HCT116 (cell line): ENCODE data around the gene PCDHB4. TPM values are rescaled to one million over a fixed set of nuclear protein-coding genes. Genes with fewer than 3 reads are reported as not detected.
"Not testable (repeated sequence)": the region's sequence is repeated elsewhere in the genome, so short reads cannot be mapped to it uniquely, and the experiment has no call there.

ENCODE experiments used
- ATAC-seq: fragments of 200-7000 bp; cut with Tn5 transposase; 2 replicates; pipeline ENCODE4 v1.9.1; 2020; ENCODE audit warnings: mild to moderate bottlenecking, moderate library complexity
- BruUV-seq: library from RNA; stranded (reverse); fragments of 400-500 nt; replicated peaks from 2 replicates; lab custom pipeline; 2021; lab: Mats Ljungman, UMichigan
- CTCF ChIA-PET: fragments of 300-600 bp; sonication (Branson Sonifier 250); formaldehyde crosslinking; loops from one replicate; lab custom pipeline; 2021; ENCODE audit warnings: antibody characterized with exemption; lab: Charles Lee
- POLR2A ChIA-PET: fragments of 300-600, 350-600 bp; sonication (Branson Sonifier 250); formaldehyde crosslinking; loops from one replicate; lab custom pipeline; 2021; ENCODE audit warnings: antibody characterized with exemption; lab: Charles Lee
- RAD21 ChIA-PET, 2 experiments: fragments of 300-600 bp; sonication (Branson Sonifier 250); formaldehyde crosslinking; loops; one replicate each; lab custom pipeline; 2023; ENCODE audit warnings: low total read pairs in 2 of 2; ENCODE audit not compliant: uncharacterized antibody in 2 of 2, unreplicated experiment in 2 of 2, low non-redundant PET in 1 of 2; lab: Charles Lee
- DNase-seq: peaks from one replicate; pipeline ENCODE4 v3.0.0-alpha.2; 2010; ENCODE audit warnings: low read depth, low spot score
- H2AFZ ChIP-seq: fragments of 200-600 bp; shearing (Covaris generic), sonication (generic); 2 replicates; pipeline ENCODE4 v1.6.1; 2017; ENCODE audit warnings: low read depth, mixed run types, mixed read lengths, antibody characterized with exemption, low read length; ENCODE audit not compliant: poor library complexity, severe bottlenecking
- H3K27ac ChIP-seq: 2 replicates; pipeline ENCODE4 v1.5.1; 2012; ENCODE audit warnings: low read depth, low read length
- H3K27me3 ChIP-seq: fragments of 200-600 bp; sonication (generic); 2 replicates; pipeline ENCODE4 v1.6.1; 2016; ENCODE audit warnings: mixed run types, low read length, mixed read lengths; ENCODE audit not compliant: insufficient read depth
- H3K36me3 ChIP-seq, 2 experiments: fragments of 200-500 bp in 1 of 2; fragments of 200-600 bp in 1 of 2; sonication (Bioruptor generic) in 1 of 2; sonication (generic) in 1 of 2; 2 replicates each; pipeline versions ENCODE4 v1.5.1 to v1.6.1; 2014 to 2016; ENCODE audit warnings: low read length in 2 of 2, inconsistent platforms in 1 of 2, mixed read lengths in 1 of 2, mixed run types in 1 of 2; ENCODE audit not compliant: insufficient read depth in 2 of 2, control insufficient read depth in 1 of 2
- H3K4me1 ChIP-seq, 2 experiments: fragments of 200-600 bp in 1 of 2; sonication (generic) in 1 of 2; 2 replicates each; pipeline versions ENCODE4 v1.5.1 to v1.6.1; 2012 to 2017; ENCODE audit warnings: low read length in 2 of 2, inconsistent platforms in 1 of 2, mild to moderate bottlenecking in 1 of 2, mixed read lengths in 1 of 2, mixed run types in 1 of 2, moderate library complexity in 1 of 2; ENCODE audit not compliant: insufficient read depth in 2 of 2, control insufficient read depth in 1 of 2
- H3K4me2 ChIP-seq: fragments of 200-600 bp; sonication (generic); 2 replicates; pipeline ENCODE4 v1.6.1; 2017; ENCODE audit warnings: mixed run types, low read length, mixed read lengths
- H3K4me3 ChIP-seq, 2 experiments: fragments of 200-600 bp in 1 of 2; sonication (generic) in 1 of 2; replicated peaks in 1 of 2; 2 replicates each; pipeline ENCODE4 v1.5.1; 2011 to 2016; ENCODE audit warnings: low read length in 2 of 2, control low read depth in 1 of 2, low read depth in 1 of 2, mild to moderate bottlenecking in 1 of 2, mixed read lengths in 1 of 2, mixed run types in 1 of 2
- H3K79me2 ChIP-seq: fragments of 200-600 bp; sonication (generic); 2 replicates; pipeline ENCODE4 v1.6.1; 2017; ENCODE audit warnings: mild to moderate bottlenecking, mixed run types, low read length, moderate library complexity, mixed read lengths; ENCODE audit not compliant: insufficient read depth
- H3K9ac ChIP-seq: fragments of 200-600 bp; sonication (generic); 2 replicates; pipeline ENCODE4 v1.6.1; 2016; ENCODE audit warnings: low read length, mixed read lengths
- H3K9me2 ChIP-seq: fragments of 200-600 bp; sonication (generic), shearing (Covaris generic); 2 replicates; pipeline ENCODE4 v1.6.1; 2017; ENCODE audit warnings: mixed run types, mild to moderate bottlenecking, moderate library complexity; ENCODE audit not compliant: insufficient read depth
- H3K9me3 ChIP-seq, 2 experiments: fragments of 200-500 bp in 1 of 2; fragments of 200-600 bp in 1 of 2; sonication (Bioruptor generic) in 1 of 2; sonication (generic) in 1 of 2; 2 replicates each; pipeline ENCODE4 v1.6.1; 2014 to 2017; ENCODE audit warnings: low read length in 2 of 2, mixed read lengths in 2 of 2, inconsistent platforms in 1 of 2, low read depth in 1 of 2, mild to moderate bottlenecking in 1 of 2, mixed run types in 1 of 2, moderate library complexity in 1 of 2; ENCODE audit not compliant: control insufficient read depth in 1 of 2, insufficient read depth in 1 of 2
- H4K20me1 ChIP-seq: fragments of 200-600 bp; sonication (generic), shearing (Covaris generic); 2 replicates; pipeline ENCODE4 v1.6.1; 2017; ENCODE audit warnings: mixed run types, mild to moderate bottlenecking, moderate library complexity; ENCODE audit not compliant: insufficient read depth
- CBX3 ChIP-seq: IDR thresholded peaks from 2 replicates; pipeline ENCODE4 v1.6.1; 2012; ENCODE audit warnings: low read depth
- CTCF ChIP-seq, 3 experiments: fragments of 200-600 bp in 1 of 3; sonication (generic) in 1 of 3; IDR thresholded peaks in 2 of 3; conservative IDR thresholded peaks in 1 of 3; 2 replicates each; pipeline ENCODE4 v1.5.1; 2012 to 2017; ENCODE audit warnings: low read depth in 2 of 3, low read length in 2 of 3, antibody characterized with exemption in 1 of 3, borderline replicate concordance in 1 of 3, control low read depth in 1 of 3, mild to moderate bottlenecking in 1 of 3, mixed read lengths in 1 of 3, mixed run types in 1 of 3, moderate library complexity in 1 of 3; ENCODE audit not compliant: insufficient read depth in 1 of 3
- POLR2A ChIP-seq: IDR thresholded peaks from 2 replicates; pipeline ENCODE4 v1.7.0; 2011; ENCODE audit warnings: borderline replicate concordance; ENCODE audit not compliant: insufficient read depth, insufficient read length; ENCODE audit errors: extremely low read depth
- SIN3A ChIP-seq: IDR thresholded peaks from 2 replicates; pipeline ENCODE4 v1.6.1; 2012; ENCODE audit warnings: low read depth
- YY1 ChIP-seq: IDR thresholded peaks from 2 replicates; pipeline ENCODE4 v1.6.1; 2011; ENCODE audit warnings: low read length, low read depth, moderate library complexity, mild to moderate bottlenecking; ENCODE audit not compliant: insufficient replicate concordance; ENCODE audit errors: extremely low read depth
- ZBTB33 ChIP-seq: IDR thresholded peaks from 2 replicates; pipeline ENCODE4 v1.6.1; 2011; ENCODE audit warnings: mild to moderate bottlenecking, low read length, moderate library complexity; ENCODE audit not compliant: insufficient replicate concordance; ENCODE audit errors: extremely low read depth
- ZFX ChIP-seq: fragments of 450-650 bp; IDR thresholded peaks from 2 replicates; pipeline ENCODE4 v1.6.1; 2017
- intact Hi-C: fragments of 100-400 bp; cut with micrococcal nuclease; formaldehyde crosslinking; loops from 2 replicates; pipeline ENCODE4 v1.10.0; 2022
- total RNA-seq: library from RNA; stranded (reverse); gene quantifications from one replicate; pipeline ENCODE4 v1.2.1, GENCODE V29; 2021; ENCODE audit not compliant: unreplicated experiment

The PCDHB4 gene
- total RNA-seq, 1 experiment from 2014 or later: not detected

DNA sequence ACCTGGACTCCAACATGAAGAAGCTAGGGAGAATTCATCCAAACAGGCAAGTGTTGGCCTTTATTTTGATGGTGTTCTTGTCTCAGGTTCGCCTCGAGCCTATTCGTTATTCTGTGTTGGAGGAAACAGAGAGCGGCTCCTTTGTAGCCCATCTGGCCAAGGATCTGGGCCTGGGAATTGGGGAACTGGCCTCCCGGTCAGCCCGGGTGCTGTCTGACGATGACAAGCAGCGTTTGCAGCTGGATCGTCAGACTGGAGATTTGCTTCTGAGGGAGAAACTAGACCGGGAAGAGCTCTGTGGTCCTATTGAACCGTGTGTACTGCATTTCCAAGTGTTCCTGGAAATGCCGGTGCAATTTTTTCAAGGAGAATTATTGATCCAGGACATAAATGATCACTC lies 367 bp downstream of the PCDHB4 start:
- CTCF ChIA-PET: no interaction called here

DNA sequence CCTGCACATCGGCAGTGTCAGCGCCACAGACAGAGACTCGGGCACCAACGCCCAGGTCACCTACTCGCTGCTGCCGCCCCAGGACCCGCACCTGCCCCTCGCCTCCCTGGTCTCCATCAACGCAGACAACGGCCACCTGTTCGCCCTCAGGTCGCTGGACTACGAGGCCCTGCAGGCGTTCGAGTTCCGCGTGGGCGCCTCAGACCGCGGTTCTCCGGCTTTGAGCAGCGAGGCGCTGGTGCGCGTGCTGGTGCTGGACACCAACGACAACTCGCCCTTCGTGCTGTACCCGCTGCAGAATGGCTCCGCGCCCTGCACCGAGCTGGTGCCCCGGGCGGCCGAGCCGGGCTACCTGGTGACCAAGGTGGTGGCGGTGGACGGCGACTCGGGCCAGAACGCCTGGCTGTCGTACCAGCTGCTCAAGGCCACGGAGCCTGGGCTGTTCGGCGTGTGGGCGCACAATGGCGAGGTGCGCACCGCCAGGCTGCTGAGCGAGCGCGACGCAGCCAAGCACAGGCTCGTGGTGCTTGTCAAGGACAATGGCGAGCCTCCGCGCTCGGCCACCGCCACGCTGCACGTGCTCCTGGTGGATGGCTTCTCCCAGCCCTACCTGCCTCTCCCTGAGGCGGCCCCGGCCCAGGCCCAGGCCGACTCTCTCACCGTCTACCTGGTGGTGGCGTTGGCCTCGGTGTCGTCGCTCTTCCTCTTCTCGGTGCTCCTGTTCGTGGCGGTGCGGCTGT lies 1.9 kb downstream of the PCDHB4 start:
- H4K20me1 ChIP-seq, H3K9me2 ChIP-seq, H3K27me3 ChIP-seq, H3K4me2 ChIP-seq, H3K9me3 ChIP-seq, H2AFZ ChIP-seq, H3K4me1 ChIP-seq, DNase-seq, H3K36me3 ChIP-seq, BruUV-seq, H3K27ac ChIP-seq, RAD21 ChIA-PET, intact Hi-C loops, CTCF ChIA-PET, H3K79me2 ChIP-seq, POLR2A ChIA-PET, H3K4me3 ChIP-seq, ATAC-seq, H3K9ac ChIP-seq: not testable (repeated sequence)

More for the DNA sequence above, 367 bp downstream of the PCDHB4 start:
- no peaks in the 10 kb centered on the region for H3K9me3 ChIP-seq
- H3K79me2 ChIP-seq: no peaks in the 10 kb centered on the region
- no peaks in the 10 kb centered on the region for H3K27me3 ChIP-seq
- ATAC-seq (no peak), DNase-seq (no peak)
- BruUV-seq: no TSS peak
- H3K4me2 ChIP-seq: no peak overlapping the region
- H4K20me1 ChIP-seq: no peaks in the 10 kb centered on the region
- no peak overlapping the region for H2AFZ ChIP-seq
- no peaks in the 10 kb centered on the region for H3K36me3 ChIP-seq
- H3K27ac ChIP-seq: no peak overlapping the region
- H3K9ac ChIP-seq: no peak overlapping the region
- ChIA-PET POLR2A (no interaction called here), RAD21 (no interaction called here)
- intact Hi-C loops: no loop called here
- no peak for TF ChIP-seq SIN3A
- H3K9me2 ChIP-seq: no peaks in the 10 kb centered on the region
- no peaks in the 10 kb centered on the region for H3K4me1 ChIP-seq
- H3K4me3 ChIP-seq: no peak overlapping the region

- H3K4me2 ChIP-seq: no peak overlapping the region
- no peak overlapping the region for H3K4me3 ChIP-seq
- no peak overlapping the region for H2AFZ ChIP-seq
- H3K9me3 ChIP-seq: no peaks in the 10 kb centered on the region
- RAD21 ChIA-PET: no interaction called here
- CTCF ChIA-PET: no interaction called here
- ATAC-seq (no peak), DNase-seq (no peak)
- no peaks in the 10 kb centered on the region for H3K27me3 ChIP-seq
- no peaks in the 10 kb centered on the region for H3K4me1 ChIP-seq
- POLR2A ChIA-PET: no interaction called here
- H3K27ac ChIP-seq: no peak overlapping the region
- intact Hi-C loops: no loop called here
- H3K79me2 ChIP-seq: no peaks in the 10 kb centered on the region
- H3K9me2 ChIP-seq: no peaks in the 10 kb centered on the region
- no peaks in the 10 kb centered on the region for H3K36me3 ChIP-seq
- BruUV-seq: no TSS peak
- H4K20me1 ChIP-seq: no peaks in the 10 kb centered on the region
- no peak for TF ChIP-seq SIN3A
- no peak for TF ChIP-seq YY1
- TF ChIP-seq POLR2A: no peak
- no peak for TF ChIP-seq CTCF (IDR thresholded peaks at IDR 0.05 in 2 of 3, conservative IDR thresholded peaks at IDR 0.05 in 1 of 3; ENCODE audit: borderline replicate concordance in 1 of 3, insufficient read depth in 1 of 3, low read depth in 2 of 3, low read length in 2 of 3)
- no peak for TF ChIP-seq ZBTB33
- TF ChIP-seq CBX3: no peak
- TF ChIP-seq ZFX: no peak
- H3K9ac ChIP-seq: no peak overlapping the region
Measured at GRCh38 chr5:141127305-141127704, 5.7 kb downstream of the PCDHB4 start.
